Osteocyte (in vitro differentiated cells): Measurements from ENCODE around the gene UGT1A1. TPM values are rescaled to one million over a fixed set of nuclear protein-coding genes. Genes with fewer than 3 reads are reported as not detected.

ENCODE experiments used
- DNase-seq: peaks from one replicate; pipeline ENCODE4 v3.0.0; 2021; ENCODE audit warnings: mixed read lengths; ENCODE audit not compliant: unreplicated experiment; ENCODE audit errors: extremely low spot score
- H3K27ac Mint-ChIP-seq: one replicate; pipeline ENCODE4 v1.8.0; 2021; ENCODE audit warnings: mild to moderate bottlenecking, mixed read lengths; ENCODE audit not compliant: unreplicated experiment
- H3K27me3 Mint-ChIP-seq: one replicate; pipeline ENCODE4 v1.8.0; 2021; ENCODE audit warnings: mixed read lengths; ENCODE audit not compliant: unreplicated experiment
- H3K36me3 Mint-ChIP-seq: one replicate; pipeline ENCODE4 v1.8.0; 2021; ENCODE audit warnings: mixed read lengths; ENCODE audit not compliant: unreplicated experiment
- H3K4me1 Mint-ChIP-seq: one replicate; pipeline ENCODE4 v1.8.0; 2021; ENCODE audit warnings: mixed read lengths; ENCODE audit not compliant: unreplicated experiment
- H3K4me3 Mint-ChIP-seq: one replicate; pipeline ENCODE4 v1.8.0; 2021; ENCODE audit warnings: mild to moderate bottlenecking, moderate library complexity, mixed read lengths; ENCODE audit not compliant: unreplicated experiment
- H3K9me3 Mint-ChIP-seq: one replicate; pipeline ENCODE4 v1.8.0; 2021; ENCODE audit warnings: mixed read lengths; ENCODE audit not compliant: unreplicated experiment
- total RNA-seq: library from RNA; stranded (reverse); gene quantifications from 2 replicates; pipeline ENCODE4 v1.2.1, GENCODE V29; 2021
- TF ChIP-seq, protein P1 (sequence below): fragments of 200-600 bp; sonication (generic); IDR thresholded peaks from 2 replicates; pipeline ENCODE4 v1.5.0; 2021; ENCODE audit warnings: antibody characterized with exemption, mild to moderate bottlenecking, moderate library complexity

Gene UGT1A1
- total RNA-seq, 1 donor from 2014 or later = not detected

- Mint-ChIP-seq H3K4me1 (peaks cover 2% of the 10 kb centered on the region), H3K4me3 (no peak overlapping the region), H3K27ac (no peak overlapping the region), H3K36me3 (no peaks in the 10 kb centered on the region), H3K9me3 (peaks cover 4% of the 10 kb centered on the region), H3K27me3 (peaks cover 31% of the 10 kb centered on the region)
- TF ChIP-seq, protein P1, sequence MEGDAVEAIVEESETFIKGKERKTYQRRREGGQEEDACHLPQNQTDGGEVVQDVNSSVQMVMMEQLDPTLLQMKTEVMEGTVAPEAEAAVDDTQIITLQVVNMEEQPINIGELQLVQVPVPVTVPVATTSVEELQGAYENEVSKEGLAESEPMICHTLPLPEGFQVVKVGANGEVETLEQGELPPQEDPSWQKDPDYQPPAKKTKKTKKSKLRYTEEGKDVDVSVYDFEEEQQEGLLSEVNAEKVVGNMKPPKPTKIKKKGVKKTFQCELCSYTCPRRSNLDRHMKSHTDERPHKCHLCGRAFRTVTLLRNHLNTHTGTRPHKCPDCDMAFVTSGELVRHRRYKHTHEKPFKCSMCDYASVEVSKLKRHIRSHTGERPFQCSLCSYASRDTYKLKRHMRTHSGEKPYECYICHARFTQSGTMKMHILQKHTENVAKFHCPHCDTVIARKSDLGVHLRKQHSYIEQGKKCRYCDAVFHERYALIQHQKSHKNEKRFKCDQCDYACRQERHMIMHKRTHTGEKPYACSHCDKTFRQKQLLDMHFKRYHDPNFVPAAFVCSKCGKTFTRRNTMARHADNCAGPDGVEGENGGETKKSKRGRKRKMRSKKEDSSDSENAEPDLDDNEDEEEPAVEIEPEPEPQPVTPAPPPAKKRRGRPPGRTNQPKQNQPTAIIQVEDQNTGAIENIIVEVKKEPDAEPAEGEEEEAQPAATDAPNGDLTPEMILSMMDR = no peak
- DNase-seq = no peak
These were observed 5.0 kb upstream of the UGT1A1 start for GRCh38 chr2:233754872-233755611.

GRCh38 chr2:233756429-233757081 lies 3.5 kb upstream of the UGT1A1 start:
- no peak for DNase-seq
- Mint-ChIP-seq H3K27ac (no peak overlapping the region), H3K36me3 (no peaks in the 10 kb centered on the region), H3K4me3 (no peak overlapping the region), H3K9me3 (no peaks in the 10 kb centered on the region), H3K27me3 (peaks cover 30% of the 10 kb centered on the region), H3K4me1 (peaks cover 2% of the 10 kb centered on the region)
- TF ChIP-seq, protein P1 = no peak

DNA sequence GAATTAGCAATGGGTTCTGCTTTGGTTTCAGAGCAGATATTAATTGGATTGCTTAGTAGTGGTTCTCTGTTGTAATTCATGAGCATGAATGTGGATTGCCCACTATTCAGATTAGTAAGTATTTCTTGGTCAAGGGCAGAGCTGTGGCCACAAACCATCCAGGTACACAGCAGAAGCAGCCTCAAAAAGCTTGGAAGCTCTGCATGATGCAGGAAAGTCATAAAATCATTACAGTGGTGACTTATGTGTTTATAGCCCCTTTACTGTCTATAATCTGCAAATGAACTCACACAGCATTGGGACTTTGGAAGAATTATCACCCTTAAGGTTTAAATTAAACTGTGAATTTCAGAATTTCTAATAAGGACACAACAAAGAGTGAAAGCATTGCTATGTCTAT lies 1.9 kb upstream of the UGT1A1 start:
- no peaks in the 10 kb centered on the region for H3K36me3 Mint-ChIP-seq
- no peak overlapping the region for H3K4me3 Mint-ChIP-seq
- no peaks in the 10 kb centered on the region for H3K9me3 Mint-ChIP-seq
- H3K27ac Mint-ChIP-seq = no peak overlapping the region
- no peaks in the 10 kb centered on the region for H3K4me1 Mint-ChIP-seq
- DNase-seq = no peak
- H3K27me3 Mint-ChIP-seq = peaks cover 20% of the 10 kb centered on the region
- TF ChIP-seq, protein P1 = no peak

DNA sequence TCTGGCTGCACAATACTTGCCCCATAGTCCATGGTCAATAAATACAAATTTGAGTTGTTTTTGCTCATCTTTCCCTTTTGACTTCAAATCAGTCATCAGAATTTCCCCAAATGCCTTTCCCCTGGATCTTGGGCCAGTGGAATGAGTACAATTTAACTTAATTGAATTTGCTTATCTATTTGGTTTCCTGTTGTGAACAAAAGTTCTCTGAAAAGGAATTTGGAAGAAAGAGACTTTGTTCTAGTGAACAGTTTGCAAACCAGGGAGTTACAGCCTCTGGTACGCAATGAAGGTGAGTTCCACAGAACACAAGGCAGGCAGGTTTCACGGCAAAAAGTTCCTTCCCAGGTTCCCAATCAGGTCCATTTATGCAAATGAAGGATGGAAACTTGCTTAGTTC lies 1.2 kb upstream of the UGT1A1 start:
- no peaks in the 10 kb centered on the region for H3K9me3 Mint-ChIP-seq

More for the DNA sequence above, 1.2 kb upstream of the UGT1A1 start:
- Mint-ChIP-seq H3K4me3 (no peak overlapping the region), H3K27ac (no peak overlapping the region), H3K36me3 (no peaks in the 10 kb centered on the region), H3K4me1 (no peaks in the 10 kb centered on the region), H3K27me3 (peaks cover 18% of the 10 kb centered on the region)
- no peak for DNase-seq
- TF ChIP-seq, protein P1 = no peak
